ENCODE measurements around the gene BIVM.

BIVM gene

DNA sequence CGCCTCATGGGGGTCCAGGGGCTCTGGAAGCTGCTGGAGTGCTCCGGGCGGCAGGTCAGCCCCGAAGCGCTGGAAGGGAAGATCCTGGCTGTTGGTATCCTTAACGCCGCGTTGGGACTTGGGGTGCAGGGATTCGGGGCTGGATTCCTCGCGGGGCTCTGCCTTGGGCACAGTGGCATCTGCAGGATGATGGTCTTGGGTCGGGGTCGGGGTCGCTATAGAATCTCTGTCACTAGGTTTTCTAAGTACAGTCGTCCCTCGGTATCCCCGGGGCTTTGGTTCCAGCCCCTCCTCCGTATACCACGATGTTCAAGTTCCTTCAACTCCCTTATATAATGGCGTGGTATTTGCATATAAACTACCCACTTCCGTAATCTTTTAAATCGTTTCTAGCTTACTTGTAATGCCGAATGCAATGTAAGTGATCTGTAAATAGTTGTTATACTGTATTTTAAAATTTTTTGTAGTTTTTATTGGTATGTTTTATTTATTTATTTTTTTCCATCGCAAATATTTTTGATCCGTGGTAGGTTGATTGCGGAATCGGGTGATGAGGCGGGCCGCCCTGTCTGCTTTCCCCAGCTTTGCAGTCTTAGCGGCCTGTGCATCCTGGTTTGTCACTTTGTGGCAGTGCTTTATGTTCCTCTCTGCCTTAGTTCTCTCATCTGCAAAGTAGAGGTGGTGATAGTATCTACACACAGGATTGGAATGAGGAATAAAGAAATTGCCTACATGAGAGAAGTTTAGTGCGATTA lies 47.5 kb downstream of the BIVM start:
- peak; percentile 35 for DNase-seq

DNA sequence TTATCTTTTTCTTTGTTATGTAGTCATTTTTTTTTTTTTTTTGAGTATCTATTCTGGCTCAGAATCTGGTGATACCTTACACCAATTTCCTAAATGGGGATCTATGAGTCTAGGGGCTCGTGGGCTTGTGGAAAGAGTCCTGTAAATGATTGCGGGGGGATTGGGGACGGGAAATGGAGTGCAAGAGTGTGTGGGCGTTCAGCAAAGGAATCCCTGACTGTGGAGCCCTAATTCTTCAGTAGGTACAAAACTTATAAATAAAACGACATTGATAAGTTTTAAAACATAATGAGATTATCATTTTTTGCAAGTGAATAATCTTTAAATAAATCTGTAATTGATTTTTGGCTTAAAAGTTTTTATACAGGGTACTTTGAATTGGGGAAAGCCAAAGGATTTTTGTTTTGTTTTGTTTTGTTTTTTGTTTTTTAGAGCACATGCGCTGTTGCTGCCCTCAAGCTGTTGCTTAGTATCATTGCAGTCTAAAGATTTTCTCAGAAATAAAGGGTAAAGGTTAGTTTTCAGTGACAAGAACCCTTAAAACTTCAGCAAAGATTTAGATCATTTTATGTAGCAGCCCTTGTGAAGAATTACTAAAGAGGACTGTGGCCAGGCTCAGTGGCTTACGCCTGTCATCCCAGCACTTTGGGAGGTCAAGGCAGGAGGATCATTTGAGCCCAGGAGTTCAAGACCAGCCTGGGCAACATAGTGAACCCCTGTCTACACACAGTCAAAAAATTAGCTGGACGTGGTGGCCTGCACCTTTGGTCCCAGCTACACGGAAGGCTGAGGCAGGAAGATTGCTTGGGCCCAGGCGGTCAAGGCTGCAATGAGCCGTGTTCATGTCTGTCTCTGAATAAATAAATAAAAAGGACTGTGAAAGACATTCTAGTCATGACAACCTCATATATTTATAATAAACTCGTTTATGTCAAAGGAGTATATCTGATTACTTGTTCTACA lies 48.6 kb downstream of the BIVM start:
- DNase-seq, result peak; percentile 27

DNA sequence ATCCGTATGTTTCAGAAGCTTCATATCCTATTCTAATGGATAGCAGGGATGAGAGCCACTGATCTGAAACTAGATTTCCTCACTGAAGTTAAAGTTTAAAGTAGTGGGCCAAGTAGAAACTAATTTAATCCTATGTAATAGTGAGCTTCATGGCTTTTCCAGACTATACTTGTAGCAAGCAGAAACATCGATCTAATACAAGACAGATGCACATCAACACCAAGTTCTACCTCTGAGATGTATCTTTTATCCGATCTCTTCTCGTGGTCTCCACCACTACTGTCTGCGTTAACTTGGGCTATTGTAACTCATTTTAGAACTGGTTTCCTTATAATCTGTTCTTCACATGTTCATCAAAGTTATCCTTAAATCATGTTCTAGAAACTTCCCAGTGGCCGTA lies 50.0 kb downstream of the BIVM start:
- no peak for DNase-seq

DNA sequence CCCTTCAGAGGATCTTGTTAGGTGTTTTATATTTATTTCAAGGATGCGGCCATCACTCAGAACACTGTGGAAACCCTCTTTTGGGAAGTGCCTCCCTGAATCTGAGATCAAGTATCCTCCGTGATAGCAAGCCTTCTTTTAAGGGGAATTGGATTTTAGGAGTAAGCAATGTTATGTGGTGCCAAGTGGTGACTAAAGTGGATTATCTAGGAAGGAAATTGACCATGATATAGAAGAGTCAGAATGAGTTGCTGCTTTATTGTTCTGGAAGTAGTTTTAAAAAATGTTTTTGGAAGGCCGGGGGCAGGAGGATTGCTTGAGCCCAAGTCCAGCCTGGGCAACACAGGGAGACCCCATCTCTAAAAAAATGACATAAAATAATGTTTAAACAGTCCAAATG lies 53.6 kb downstream of the BIVM start:
- DNase-seq, result no peak

DNA sequence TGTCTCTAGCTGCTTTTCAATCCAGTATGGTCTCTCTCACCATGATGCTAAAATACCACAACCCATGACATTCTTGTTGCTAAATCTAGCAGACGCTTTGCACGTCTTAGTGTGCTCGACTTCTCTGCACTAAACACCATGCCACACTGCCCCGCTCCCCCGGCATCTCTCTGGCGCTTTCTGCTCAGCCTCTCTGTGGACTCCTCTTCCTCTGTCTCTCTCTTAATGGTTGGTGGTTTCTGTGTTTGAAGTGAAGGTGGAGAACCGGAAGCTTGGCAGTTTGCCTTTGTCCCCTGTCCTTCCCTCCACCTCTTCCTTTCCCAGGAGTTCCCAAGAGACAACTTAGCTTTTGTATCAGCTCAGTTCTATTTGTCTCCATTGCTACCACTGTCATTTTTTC lies 55.8 kb downstream of the BIVM start:
- no peak for DNase-seq

DNA sequence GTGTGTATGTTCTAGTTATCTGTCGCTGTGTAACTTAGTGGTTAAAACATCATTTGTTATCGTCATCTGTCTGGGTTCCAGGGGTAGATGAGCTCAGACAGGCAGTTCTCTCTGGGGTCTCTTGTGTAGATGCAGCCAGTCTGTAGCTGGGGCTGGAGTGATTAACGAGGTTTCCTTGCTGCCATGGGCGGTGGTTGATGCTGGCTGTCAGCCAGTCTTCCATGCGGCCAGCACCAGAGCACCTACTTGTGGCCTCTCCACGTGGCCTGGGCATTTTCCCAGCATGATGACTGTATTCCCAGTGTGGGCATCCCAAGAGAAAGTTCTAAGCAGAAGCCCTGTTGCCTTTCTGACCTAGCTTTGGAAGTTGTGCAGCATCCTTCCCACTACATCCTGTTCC lies 57.6 kb downstream of the BIVM start:
- DNase-seq, result no peak

DNA sequence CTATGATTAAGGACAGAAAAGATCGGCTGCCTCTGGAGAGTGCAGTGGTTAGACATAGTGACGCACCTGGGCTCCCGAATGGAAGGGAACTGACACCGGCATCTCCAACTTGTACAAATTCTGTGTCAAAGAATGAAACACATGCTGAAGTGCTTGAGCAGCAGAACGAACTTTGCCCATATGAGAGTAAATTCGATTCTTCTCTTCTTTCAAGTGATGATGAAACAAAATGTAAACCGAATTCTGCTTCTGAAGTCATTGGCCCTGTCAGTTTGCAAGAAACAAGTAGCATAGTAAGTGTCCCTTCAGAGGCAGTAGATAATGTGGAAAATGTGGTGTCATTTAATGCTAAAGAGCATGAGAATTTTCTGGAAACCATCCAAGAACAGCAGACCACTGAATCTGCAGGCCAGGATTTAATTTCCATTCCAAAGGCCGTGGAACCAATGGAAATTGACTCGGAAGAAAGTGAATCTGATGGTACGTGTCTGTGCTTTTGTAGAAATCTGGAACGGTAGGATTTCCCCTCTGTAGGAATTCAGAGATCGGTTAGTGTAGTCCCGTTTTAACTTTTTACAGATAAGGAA lies 63.8 kb downstream of the BIVM start:
- no peak for DNase-seq

DNA sequence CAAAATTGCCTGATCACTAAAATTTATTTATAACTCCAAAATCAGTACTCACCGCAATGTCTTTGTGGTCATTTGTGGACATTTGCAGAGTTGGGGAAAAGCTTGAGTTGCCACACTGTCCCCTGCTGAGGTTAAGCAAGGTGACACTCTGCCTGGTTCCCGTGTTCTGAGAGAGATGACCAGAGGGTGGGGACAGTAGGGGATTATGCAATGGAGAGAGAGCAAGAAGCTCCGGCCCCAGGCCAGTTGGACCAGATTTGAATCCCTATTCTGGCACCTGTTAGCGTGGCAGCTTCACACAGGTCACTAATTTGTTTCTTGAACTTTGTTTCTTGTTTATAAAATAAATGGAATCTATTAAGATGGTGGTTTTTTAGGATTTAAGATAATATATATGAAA lies 64.7 kb downstream of the BIVM start:
- DNase-seq, result no peak

DNA sequence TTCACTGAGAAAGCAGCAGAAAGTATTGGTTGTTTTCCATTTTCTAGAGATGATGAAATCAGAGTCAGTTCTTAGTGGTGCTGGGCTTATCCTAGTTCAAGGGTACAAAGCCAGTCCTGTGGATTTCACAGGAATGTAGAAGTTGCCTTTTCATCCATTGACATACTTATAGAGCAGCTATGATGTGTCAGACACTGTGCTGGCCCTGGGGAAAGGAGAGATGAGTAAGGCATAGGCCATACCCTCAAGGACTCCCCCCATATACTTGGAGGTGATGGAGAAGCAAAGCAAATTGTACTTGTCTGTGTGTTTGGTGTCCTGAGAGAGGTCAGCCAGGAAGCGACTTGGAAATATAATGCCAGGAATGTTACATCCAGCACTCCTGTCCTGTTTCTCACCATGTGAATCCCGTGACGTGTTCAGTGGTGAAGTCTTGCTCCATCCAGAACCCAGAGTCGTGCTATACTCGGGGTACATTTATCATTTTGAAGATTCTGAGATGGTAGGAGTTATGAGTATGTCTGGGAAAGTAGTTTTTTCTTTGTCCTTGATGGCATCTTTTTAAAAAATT lies 69.5 kb downstream of the BIVM start:
- no peak for DNase-seq

DNA sequence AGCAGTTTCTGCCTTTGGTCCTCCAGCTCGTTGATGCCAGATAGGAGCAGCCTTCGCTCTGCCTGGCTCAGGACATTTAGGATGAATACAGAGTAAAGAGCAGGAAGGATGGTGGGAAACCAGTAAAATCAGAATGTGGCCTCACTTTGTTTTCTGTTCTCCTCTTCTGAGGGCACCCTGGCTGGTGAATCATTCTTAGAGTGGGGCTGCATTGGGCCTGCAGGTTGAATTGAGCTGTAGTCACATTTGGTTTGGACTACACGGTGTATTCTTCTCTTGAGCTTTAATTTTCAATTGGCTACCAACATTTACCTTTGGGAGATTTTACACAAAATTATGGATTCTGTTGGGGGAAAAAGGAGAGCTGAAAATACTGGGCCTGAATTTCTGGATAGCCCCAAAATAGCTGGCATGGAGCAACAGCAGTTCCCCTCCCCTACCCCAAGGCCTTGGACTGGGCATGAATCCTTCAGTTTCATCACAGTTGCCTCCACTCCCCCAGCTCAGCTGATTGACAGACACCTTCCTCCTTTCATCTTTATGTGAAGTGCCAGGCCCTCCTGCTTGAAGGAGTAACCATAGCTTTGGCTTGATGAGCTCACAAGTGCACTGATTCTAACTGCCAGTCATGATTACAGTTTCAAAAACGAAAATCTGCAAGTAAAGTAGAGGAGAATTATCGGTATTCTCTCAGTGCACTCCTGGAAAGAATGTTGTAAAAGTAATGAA lies 71.2 kb downstream of the BIVM start:
- DNase-seq, result no peak

DNA sequence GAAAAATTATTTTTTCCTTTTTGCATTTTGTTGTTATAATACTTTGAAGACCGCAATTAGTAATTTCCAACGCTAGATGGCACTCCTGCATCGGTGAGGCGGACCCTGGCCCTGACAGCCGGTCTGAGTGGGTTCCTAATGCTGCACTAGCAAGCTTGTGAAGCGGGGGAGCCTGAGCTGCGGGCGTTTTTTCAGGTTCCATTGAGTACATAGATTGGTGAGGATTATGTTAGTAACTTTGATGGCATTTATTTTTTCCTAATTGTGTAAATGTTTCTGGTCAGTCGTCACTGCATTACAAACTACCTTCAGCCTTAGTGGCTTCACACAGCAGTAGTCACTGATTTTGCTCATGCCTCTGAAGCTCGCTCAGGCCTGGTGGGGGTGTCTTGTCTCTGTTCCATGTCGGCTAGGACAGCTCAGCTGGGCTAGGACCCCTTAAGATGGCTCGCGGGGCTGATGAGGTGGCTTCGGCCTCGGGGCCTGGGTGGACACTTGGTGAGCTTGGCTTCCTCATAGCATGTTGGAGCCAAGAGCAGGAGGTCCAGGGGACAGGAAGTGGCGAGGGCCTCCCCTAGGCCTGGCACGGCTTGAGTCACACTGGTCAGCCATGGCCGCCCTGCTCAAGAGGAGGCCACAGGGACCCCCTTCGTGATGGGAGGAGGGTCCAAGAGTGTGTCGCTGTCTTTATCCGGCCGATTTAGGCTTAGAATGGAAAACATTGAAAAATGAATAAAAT lies 71.9 kb downstream of the BIVM start:
- peak; percentile 77 for DNase-seq

DNA sequence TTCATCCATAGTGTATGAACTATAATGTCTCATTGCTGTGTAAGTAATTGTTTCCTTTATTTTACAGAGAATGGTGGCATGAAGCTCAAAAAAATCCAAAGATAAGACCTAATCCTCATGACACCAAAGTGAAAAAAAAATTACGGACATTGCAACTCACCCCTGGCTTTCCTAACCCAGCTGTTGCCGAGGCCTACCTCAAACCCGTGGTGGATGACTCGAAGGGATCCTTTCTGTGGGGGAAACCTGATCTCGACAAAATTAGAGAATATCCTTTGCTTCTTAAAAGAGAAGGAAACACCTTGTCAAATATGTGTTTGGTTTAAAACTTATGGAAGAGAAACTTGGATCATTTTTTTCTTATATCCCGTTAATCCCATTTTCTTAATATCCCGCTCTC lies 73.2 kb downstream of the BIVM start:
- DNase-seq, result no peak

DNA sequence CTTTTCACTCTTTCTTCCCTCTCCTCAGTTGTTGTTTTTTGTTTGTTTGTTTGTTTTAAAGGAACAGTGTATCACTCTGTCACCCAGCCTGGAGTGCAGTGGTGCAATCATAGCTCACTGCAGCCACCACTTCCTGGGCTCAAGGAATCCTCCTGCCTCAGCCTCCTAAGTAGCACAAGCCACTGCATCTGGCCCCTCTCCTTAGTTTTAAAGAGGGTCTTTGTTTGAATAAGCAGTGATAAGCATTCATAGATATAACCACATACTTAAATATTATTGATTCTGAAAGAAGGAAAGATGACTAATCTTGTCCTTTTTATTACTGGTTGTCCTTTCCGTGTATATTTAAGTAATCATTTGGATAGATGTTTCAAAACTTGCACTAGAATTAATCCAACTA lies 73.6 kb downstream of the BIVM start:
- no peak for DNase-seq

DNA sequence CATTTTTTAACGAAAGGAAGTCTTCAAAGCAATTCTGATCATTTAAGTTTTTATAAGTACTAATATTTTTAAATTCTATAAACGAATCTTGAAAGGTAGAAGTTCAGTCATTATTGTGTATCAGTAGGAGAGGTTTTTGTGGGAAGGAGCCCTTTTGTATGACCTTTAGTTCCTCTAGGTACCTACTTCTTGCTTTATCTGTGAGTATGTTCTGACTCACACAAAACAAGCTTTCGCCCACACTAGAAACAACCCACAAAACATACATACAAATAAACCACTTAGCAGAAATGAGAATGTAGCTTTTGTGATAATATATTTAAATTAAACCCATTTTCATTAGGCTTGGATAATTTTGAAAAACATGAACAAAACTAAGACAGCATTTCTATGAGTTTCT lies 74.7 kb downstream of the BIVM start:
- no peak for DNase-seq

DNA sequence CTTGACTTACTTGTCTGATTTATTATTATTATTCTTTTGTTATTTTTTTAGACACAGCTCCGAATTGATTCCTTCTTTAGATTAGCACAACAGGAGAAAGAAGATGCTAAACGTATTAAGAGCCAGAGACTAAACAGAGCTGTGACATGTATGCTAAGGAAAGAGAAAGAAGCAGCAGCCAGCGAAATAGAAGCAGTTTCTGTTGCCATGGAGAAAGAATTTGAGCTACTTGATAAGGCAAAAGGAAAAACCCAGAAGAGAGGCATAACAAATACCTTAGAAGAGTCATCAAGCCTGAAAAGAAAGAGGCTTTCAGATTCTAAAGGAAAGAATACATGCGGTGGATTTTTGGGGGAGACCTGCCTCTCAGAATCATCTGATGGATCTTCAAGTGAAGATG lies 76.3 kb downstream of the BIVM start:
- DNase-seq, result no peak

DNA sequence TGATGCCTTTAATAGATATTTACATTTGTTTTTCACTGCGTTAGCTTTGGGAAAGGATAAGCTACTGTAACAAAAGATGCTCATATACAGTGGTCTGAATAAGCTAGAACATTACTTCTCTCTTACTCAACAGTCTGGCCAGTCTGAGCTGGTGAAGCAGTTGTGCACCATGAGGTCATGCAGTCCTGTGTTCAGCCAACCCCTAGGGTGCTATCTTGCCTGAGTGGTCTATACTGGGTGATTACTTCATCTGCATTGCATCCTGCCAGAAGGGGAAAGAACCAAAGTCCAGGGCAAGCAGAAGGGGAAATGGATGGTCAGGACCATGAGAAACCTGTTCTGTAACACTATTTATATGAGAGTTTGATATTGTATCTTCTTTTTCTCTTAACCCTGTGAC lies 78.4 kb downstream of the BIVM start:
- no peak for DNase-seq

DNA sequence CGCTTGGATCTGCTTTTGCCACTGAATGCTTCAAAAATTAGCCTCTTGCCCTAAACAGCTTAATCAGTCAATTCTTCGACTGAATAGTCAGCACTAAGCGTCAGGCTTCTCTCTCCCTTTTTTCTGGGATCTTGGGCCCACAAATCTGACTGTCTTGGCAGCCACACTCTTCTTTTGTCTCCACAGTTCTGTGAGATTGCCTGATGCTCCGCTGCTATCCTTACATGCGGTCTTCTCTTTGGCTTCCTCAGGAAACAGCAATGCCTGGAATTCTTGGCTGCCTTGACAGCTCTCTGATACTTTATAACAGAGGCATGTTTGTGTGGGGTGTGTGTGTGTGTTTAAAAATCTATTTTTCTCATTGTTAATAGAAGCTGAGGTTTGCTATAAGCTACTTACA lies 79.6 kb downstream of the BIVM start:
- no peak for DNase-seq

DNA sequence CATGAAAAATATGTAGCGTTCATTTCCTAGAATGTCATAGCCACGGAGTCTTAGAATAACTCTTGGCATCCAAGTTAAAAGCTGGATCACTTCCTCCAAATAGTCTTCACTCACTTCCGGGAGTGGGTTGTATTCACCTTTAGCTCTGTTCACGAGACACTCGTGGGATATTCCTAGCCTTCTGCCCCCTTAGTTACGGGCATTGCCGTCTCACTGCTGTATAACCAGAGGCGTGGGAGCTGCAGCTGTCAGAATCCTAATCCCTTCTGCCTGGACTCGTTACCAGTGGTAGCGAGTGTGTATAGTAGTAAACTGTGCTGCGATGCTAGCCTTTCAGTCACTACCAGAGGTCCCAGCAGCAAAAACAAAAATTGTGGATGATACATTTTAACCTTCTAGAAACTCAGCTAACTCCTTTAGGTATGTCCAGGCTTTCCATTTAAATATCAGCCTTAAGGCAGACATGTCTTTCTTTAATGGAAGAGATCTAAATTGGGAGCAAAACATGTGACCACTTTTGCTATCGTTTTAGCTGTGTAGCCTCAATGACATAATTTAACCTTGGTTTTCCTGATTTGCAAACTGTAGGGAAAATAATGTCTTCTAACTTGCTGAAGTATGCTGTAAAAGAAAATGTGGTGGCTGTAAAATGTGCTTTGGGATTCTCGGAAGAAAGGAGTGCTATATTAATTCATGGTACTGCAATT lies 81.0 kb downstream of the BIVM start:
- DNase-seq, result no peak

DNA sequence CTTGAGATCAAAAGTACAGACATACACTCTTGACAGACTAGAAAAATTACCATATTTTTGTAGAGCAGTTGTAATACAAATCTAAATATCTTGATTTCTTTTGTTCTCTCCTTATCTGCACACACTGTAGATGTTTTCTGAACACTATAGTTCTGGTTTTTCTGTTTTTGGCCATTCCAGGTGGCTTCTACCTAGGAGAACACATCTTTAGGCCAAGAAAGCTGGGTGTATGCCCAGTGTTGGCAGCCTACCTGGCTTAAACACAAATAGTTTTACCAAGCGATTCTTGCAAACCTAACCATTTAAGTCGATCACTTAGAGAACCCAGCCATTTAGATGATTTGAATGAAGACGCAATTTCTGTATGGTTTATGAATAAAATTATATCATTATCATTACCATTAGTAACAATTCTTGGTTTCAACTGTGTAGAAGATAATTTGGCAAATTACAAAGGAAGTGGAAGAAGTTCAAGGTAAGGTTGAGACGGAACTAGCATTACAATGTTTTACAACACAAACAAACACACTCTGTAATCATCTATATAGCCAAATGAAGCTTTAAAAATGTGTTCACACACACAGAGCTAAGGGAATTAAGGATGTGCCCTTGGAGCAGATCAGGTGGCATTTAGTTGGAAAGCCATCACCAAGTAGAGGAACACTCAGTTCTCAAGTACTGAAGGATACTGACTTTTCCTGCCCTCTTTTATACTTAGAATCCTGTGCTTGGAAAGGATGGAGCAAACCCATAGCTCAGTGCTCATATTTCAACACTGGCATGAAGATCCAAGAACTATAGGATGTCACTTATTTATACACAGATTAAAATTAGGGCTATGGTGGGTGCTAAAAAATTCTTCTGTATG lies 83.1 kb downstream of the BIVM start:
- DNase-seq, result no peak

Measured in midbrain (tissue), 1 donor.